ENCODE data around the gene GCFC2.

GCFC2 gene

GRCh38 chr2:75622500-75622899 lies 88.2 kb downstream of the GCFC2 start:
- DNase-seq: no peak

- no peak for DNase-seq
These were observed 89.5 kb downstream of the GCFC2 start for GRCh38 chr2:75621228-75621627.

- no peak for DNase-seq
These were observed 90.6 kb downstream of the GCFC2 start for GRCh38 chr2:75619956-75620740.

- DNase-seq: no peak
These were observed 93.8 kb downstream of the GCFC2 start for GRCh38 chr2:75616933-75617332.

- DNase-seq: no peak
These were observed 94.3 kb downstream of the GCFC2 start for GRCh38 chr2:75616406-75616805.

- no peak for DNase-seq
These were observed 96.5 kb downstream of the GCFC2 start for GRCh38 chr2:75614162-75614651.

- no peak for DNase-seq
These were observed 97.9 kb downstream of the GCFC2 start for GRCh38 chr2:75612862-75613243.
